ENCODE results near the gene CTNNBL1.
"Not testable (repeated sequence)": the region's sequence is repeated elsewhere in the genome, so short reads cannot be mapped to it uniquely, and the experiment has no call there.

CTNNBL1 gene

DNA sequence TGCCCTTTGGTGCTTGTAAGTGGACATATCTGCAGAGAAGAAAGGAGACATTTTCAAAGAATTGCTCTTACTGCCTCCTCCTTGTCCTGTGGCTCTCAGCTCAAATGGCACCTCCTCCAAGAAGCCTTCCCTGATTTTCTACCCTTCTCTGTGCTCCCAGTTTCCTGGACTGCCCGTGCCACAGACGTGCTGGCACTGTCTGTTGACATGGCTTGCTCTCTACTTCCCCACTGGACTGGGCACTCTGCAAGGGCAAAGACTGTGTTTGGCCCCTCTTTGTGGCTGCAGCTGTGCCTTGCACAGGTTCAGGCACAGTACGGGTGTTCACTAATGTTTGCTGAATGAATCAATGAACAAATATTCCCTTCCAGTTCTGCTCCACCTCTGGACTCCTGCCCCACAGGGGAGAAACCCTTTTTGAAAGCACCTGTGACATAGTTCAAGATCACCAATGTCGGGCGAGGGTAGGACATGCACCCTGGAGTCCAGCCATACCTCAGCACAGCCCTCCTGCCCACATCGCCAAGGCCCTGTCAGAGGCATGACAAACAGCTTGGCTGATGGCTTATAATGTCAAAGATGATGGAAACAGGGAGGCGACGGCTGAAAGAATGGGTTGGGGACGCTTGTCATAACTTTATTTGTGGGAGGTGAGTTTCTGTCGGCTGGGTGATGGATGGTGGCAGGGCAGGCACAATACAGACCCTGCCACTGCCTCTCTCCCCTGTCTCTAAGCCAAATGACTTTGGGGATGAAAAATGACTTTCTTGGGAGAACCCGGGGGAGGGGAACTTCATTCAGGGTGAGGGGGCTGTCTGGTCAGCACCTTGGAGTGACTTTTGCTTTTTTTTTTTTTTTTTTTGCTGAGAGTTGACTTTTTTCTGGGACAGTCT lies 15.6 kb upstream of the CTNNBL1 start:
- no peak for DNase-seq (ENCODE audit: low read depth in 4 of 4, low spot score in 1 of 4)

DNA sequence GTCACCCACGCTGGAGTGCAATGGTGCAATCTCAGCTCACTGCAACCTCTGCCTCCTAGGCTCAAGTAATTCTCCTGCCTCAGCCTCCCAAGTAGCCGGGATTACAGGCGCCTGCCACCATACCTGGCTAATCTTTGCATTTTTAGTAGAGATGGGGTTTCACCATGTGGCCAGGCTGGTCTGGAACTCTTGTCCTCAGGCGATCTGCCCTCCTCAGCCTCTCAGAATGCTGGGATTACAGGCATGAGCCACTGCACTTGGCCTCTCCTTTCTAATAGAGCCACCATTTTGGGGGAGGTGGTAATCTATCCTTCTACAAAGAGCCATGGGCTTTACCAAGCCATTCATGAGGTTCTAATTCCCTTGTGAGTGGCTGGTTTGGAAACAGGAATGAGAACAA lies 14.1 kb upstream of the CTNNBL1 start:
- DNase-seq (ENCODE audit: low read depth in 4 of 4, low spot score in 1 of 4), result not testable (repeated sequence)

DNA sequence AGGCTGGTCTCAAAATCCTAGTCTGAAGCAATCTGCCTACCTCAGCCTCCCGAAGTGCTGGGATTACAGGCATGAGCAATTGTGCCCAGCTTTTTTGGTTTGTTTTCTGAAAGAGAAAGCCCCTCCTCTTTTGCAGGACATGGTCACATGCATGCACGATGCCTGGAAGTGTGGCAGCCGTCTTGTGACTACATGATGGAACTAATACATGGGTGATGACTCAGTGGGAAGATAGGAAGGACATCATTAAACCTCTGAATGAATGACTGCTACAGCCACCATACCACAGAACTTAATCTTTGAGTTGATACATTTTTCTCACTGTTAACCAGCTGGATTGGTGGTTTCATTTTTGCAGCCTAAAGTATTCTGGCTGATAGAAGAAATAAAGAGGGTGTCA lies 13.4 kb upstream of the CTNNBL1 start:
- DNase-seq (ENCODE audit: low read depth in 4 of 4, low spot score in 1 of 4), result no peak

DNA sequence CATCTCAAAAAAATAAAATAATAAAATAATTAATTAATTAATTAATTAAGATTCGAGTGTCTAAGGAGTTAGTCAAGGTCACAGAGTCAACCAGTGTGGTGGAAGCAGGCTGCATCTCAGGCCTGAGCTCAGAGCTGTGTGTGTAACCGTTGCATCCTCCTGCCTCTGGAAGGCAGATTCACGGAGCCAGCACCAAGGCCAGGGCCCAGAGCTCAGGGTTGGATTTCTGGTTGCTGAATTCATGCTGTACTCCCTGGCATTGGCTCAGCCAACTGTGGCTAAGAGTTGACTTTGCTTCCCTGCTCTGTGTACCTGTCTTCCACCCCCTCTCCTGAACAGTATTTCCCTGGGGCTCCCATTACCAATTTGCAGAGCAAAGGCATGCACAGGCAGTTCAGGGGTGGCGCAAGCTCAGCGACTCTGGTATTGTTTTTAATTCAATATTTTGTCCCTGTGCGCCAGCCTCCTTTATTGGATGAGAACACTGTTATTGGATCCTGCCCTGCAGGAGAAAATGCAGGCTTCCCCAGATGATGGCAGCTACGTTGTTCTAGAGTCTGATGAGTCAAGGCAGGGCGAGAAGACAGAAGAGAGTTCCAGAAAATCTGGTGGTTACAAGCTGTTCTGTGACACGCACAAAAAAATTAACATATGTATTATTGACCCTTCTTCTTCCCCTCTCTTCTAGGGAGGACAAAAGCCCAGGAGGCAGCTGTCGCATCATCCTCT lies 12.3 kb upstream of the CTNNBL1 start:
- DNase-seq (ENCODE audit: low read depth in 4 of 4, low spot score in 1 of 4), result no peak

DNA sequence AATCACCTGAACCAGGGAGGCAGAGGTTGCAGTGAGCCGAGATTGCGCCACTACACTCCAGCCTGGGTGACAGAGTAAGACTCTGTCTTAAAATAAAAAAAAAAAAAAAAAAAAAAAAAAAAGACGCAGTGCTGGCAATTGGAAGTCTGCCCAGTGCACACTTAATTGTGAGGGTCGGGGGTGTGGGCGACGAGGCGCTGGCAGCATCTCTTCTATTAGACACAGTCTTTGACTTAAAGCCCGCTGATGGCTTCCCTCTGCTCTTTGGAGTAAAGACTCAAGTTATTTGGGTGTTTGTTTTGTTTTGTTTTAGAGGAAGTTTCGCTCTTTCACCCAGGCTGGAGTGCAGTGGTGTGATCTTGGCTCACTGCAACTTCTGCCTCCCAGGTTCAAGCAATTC lies 10.7 kb upstream of the CTNNBL1 start:
- DNase-seq (ENCODE audit: low read depth in 4 of 4, low spot score in 1 of 4), result not testable (repeated sequence)

DNA sequence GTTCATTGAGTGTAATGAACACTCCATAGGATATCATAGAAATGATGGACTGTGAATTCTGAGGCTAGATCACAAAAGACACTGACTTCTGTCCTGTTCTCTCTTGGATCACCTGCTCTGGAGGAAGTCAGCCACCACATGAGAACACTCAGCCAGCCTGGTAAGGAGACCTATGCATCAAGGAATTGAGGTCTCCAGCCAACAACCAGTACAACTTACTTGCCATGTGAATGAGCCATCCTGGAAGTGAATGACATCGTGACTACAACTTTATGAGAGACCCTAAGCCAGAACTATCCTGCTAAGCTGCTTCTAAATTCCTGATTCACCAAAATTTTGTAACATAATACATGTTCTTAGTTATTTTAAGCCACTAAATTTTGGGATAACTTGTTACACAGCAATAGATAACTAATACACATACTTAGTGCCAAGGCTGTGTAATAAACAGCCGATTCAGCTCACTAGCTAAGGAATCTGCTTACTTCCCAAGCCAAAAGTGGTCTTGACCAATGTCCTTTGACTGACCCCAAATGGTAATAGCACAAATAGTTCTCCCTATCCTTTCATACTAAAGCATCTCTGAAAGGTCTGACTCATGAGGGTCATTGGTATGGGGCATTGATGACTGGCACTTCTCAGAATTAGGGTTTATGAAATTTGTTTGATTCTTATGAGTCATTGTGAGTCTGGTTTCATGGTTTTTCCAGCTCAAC lies 6.9 kb upstream of the CTNNBL1 start:
- no peak for DNase-seq (ENCODE audit: low read depth in 4 of 4, low spot score in 1 of 4)

DNA sequence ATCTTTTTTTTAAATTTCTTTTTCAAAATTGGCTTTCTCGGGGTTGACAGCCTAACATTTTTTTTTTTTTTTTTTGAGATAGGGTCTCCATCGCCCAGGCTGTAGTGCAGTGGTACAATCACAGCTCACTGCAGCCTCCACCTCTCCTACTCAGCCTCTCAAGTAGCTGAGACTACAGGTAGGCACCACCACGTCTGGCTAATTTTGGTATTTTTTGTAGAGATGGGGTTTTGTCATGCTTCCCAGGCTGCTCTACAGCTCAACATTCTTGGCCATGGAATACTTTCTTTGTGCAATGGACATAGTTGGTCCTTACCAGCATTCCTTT lies 6.4 kb upstream of the CTNNBL1 start:
- DNase-seq (ENCODE audit: low read depth in 4 of 4, low spot score in 1 of 4), result no peak

DNA sequence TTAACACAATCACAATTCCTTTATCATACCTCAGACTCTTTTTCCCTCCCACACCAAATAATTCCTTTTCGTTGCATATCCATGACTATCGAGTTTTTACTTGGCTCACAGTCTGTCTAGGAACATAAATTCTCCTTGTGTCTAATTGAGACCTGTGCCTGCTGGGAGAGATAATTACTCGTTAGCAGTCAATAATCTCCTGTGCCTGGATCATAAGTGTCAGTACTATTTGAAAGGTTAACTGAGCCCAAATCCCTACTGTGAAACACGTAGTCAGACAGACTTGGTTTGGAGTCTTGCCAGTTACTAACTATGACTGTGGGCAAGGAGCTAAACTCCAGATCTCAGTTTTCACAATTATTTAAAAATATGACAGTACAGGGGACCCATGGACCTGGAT lies 5.7 kb upstream of the CTNNBL1 start:
- no peak for DNase-seq (ENCODE audit: low read depth in 4 of 4, low spot score in 1 of 4)

DNA sequence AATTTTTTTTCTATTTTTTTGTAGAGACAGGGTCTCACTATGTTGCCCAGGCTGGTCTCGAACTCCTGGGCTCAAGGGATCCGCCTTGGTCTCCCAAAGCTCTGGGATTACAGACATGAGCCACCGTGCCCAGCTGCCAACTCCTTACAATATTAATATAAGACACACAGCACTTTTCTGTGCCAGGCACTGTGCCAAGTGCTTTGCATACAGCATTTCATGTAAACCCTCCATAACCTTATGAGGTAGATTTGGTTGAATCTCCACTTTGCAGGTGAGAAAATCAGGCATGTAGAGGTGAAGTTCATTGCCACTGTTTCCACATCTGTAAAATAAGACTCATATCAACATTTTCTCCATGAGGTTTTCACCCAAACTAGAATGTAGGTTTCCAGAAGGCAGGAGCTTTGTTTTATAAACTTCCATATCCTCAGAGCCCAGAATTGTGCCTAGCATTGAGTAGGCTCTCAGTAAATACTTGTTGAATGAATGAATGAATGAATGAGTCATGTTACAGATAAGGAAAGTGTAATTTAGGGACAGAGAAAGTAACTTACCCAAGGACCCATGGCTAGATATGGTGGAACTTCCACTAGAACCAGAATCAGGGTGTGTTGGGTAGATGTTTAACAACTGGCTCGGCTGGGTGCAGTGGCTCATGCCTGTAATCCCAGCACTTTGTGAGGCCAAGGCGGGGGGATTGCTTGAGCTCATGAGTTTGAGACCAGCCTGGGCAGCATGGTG lies 3.0 kb upstream of the CTNNBL1 start:
- no peak for DNase-seq (ENCODE audit: low read depth in 4 of 4, low spot score in 1 of 4)

DNA sequence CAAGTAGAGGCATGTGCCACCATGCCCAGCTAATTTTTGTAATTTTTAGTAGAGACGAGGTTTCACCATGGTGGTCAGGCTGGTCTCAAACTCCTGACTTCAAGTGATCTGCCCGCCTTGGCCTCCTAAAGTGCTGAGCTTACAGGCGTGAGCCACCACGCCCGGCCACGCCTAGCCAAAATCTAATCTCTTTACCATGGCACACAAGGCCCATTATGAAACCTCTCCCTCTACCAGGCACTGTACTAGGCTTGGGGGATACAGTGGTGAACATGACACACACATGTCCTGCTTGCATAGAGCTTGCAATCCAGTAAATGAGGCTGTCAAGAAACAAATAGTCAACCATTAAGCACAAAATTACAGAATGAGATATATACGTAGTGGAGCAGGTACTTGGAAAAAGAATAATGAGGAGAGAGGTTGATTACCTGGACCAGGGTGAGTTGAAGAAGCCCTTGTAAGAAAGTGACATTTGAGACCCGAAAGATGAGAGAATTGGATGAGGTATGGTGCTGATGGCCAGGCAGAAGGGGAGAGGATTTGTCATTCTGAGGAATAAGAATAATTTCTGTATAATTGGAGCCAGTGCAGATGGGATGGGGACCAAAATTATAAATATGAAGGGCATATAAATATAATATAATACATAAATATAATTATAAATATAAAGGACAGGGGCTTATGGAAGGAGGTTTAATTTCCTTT lies 1.2 kb upstream of the CTNNBL1 start:
- no peak for DNase-seq (ENCODE audit: low read depth in 4 of 4, low spot score in 1 of 4)

DNA sequence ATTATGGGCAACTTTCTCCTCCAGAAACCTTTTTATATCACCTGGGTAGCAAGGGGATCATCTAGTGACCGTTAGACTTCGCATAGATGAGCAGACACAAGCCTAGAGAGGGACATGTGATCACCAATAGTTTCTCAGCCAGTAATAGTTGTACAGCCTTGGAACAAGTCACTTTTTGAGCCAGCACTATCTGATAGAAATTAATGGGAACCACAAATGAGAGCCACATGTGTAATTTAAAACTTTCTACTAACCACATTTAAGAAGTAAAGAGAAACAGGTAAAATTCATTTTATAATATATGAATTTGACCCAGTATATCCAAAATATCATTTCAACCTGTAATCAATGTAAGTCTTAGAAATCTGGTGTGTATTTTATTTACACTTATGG lies 592 bp upstream of the CTNNBL1 start:
- DNase-seq (ENCODE audit: low read depth in 4 of 4, low spot score in 1 of 4), result no peak

DNA sequence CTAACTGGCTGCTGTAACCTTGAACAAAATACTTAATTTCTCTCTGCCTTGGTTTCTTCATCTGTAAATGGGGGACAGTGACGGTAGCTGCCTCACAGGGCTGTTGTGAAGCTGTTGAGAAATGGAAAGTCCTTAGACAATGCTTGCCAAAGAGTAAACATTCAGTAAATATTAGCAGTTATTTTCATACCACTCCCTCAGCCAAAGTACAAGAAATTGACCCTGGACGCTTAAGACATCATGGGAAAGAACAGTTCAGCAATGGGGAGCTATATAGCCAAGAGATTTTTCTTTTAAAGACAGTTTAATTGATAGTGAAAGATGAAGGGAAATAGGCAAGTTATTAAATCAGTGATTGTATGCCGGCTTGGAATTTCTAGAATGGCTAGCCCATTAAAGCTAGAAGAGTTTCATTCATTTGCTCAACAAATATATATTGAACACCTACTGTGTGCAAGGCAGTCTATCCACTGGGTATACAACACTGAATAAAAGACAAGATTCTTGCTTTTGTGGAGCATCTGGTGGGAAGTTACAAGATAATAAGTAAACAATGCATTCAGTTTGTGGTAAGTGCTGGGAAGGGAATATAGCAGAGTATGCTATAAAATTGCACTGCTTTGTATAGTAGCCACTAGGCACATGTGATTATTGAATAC lies 2.0 kb downstream of the CTNNBL1 start:
- DNase-seq (ENCODE audit: low read depth in 4 of 4, low spot score in 1 of 4), result no peak

DNA sequence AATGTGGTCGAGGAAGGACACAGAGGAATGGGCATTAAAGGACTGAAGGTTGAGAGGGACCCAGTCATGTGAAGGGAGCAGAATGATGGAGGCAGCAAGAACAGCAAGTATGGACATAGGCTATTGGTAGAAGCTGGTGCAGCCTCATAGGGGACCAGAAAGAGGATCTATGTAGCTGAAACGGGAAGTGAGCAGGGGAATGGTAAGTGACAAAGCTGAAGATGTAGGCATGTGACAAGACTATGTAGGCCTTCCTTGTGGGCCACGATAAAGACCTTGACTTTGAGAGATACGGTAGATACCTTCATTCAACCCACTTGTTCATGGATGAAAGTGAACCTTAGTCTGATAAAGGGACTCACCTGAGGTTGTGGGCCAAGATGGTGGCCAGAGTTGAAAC lies 3.5 kb downstream of the CTNNBL1 start:
- no peak for DNase-seq (ENCODE audit: low read depth in 4 of 4, low spot score in 1 of 4)

DNA sequence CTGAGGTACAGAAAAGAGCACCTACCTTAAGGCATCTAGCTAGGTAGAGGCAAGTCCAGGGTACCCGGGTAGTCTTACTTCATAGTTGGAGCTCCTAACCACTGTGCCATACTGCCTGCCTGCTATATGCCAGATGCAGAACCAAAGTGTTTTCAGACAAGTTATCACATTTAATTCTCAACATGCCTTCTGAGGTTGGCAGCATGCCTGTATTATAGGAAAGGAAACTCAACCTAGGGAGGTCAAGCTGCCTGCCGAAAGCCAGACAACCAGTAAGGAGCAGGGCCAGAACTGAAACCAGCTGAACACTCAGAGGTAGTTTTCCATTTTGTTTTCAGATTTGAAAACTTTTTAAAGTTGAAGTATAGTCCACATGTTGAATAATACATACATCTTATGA lies 5.4 kb downstream of the CTNNBL1 start:
- DNase-seq (ENCODE audit: low read depth in 4 of 4, low spot score in 1 of 4), result no peak

DNA sequence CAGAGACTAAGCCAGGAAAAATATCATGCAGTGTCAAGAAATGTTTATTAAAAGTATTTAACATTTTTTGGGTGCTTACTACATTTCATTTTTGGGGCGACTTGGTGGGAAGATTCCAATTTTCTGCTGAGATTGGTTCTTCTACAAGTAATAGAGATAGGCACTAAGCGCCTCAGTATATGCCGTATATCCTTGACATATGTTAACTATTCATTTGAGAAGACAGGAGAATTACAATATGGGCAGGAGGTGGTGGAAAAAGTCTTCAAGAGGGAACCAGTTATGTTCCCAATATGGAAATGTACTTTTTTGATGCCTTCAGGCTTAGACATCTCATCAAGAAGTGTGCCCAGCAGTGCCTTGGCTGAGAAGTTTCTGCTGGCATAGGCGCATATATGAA lies 6.5 kb downstream of the CTNNBL1 start:
- no peak for DNase-seq (ENCODE audit: low read depth in 4 of 4, low spot score in 1 of 4)

DNA sequence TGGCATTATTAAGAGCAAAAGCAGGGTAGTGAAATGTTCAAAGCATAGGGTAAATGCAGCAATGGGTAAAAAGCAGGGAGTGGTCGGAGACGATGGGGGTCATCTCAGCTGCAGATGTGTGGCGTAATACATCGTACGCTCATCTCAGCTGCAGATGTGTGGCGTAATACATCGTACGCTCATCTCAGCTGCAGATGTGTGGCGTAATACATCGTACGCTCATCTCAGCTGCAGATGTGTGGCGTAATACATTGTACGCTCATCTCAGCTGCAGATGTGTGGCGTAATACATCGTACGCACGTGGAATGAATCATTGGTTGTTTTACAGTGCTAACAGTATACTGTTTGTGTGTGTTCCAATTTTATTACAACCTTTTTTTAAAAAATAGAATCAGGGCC lies 7.8 kb downstream of the CTNNBL1 start:
- not testable (repeated sequence) for DNase-seq (ENCODE audit: low read depth in 4 of 4, low spot score in 1 of 4)

DNA sequence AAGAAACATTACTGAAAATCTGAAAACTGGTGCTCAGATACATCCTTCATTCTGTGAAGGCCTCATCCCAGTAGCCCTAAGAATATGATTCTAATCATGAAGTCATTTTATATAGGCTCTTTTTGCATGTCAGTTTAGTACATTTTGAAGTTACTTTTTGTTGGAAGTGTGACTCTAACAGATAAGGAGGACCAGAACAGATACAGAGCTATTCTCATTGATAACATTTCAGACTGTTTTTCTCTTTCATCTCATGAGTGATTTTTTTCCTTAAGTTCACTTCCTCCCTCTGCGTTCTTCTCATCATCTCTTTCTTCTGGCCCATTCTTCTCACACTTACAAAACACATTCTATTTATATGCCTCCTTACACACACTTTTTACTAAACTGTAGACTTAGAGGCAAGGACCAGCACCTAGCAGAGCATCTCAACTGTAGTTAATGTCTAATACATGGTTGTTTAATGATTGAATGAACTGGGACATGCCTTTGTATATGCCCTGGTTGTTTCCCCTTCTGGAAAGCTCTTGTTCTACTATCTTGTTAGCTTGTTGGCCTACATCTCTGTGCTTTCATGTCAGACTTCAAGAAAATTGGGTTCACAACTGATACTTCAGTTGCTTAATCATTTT lies 8.7 kb downstream of the CTNNBL1 start:
- no peak for DNase-seq (ENCODE audit: low read depth in 4 of 4, low spot score in 1 of 4)

DNA sequence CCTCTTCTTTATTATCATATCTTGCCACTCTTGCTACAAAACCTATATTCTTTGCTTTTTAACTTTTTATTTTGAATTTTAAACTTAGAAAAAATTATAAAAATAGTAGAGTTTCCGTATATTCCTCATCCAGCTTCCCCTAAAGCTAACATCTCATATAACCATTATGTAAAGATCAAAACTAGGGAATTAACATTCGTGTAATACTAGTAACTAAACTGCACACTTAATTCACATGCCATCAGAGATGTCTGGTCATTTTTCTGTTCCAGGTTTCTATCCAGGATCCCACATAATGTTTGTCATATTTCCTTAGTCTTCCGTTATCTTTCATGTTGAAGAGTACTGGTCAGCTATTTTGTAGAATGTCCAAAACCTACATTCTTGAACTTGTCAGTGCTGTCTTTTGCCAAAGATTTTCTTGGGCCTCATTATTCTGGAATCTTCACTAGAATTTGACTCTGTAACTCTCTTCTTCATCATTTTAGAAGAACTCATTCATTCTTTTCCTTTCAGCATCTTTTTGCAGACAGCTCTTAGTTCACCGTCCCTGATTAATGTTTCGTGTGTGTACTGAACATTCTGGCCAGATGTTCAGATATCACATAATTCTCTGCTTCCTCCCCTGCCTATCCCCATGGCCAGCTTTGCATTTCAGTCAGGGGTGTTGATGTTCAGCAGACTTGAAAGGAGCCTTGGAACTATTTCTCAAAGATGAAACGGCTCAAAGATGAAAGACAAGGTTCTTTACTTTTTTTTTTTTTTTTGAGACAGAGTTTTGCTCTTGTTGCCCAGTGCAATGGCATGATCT lies 9.4 kb downstream of the CTNNBL1 start:
- no peak for DNase-seq (ENCODE audit: low read depth in 4 of 4, low spot score in 1 of 4)

DNA sequence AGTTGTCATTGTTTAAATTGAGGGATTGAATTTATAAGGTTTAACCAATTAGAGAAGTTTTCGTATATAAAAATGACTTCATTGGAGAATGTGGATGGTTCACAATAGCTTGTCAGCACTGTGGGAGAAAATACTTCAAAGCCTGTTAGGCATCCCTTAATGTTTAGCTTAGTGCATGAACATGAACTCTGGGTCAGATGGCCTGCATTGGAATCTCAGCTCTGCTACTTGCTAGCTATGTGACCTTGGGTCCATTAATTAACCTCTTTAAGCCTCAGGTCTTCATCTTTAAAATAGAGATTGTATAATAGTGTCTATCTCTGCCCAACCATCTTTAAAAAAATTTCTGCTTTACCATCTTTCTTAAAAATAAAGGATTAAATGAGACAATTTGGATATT lies 11.1 kb downstream of the CTNNBL1 start:
- DNase-seq (ENCODE audit: low read depth in 4 of 4, low spot score in 1 of 4), result no peak

All from stimulated activated CD4-positive, alpha-beta T cell treated with anti-CD3 and anti-CD28 coated beads, Interleukin-1b, Interleukin-23, amount 100 ng/mL, for 24 hours (primary cell).